ENCODE results near the gene RPS6KA1. TPM values are rescaled to one million over a fixed set of nuclear protein-coding genes. Genes with fewer than 3 reads are reported as not detected.

Gene RPS6KA1
- polyA plus RNA-seq, 3 donors, result 116 to 189 (median 188) TPM

DNA sequence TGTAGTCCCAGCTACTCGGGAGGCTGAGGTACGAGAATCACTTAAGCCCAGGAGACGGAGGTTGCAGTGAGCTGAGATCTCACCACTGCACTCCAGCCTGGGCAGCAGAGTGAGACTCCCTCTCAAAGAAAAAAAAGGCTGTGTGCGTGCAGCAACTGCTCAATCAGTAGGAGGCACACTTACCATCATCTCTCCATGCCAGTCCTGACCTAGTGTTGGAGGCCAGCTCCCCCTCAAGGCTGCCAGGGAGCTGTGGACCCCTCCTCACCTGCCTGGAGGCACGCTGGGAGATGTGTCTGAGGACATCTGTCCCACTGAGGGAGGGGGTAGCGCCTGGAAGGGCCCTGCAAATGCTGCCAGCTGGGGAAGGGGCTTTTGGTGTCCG lies 11.9 kb downstream of the RPS6KA1 start:
- Mint-ChIP-seq H3K27ac (peak overlapping the region; percentile 99 to 100 (median 100)), H3K9me3 (no peaks in the 10 kb centered on the region), H3K4me3 (peak overlapping the region; percentile 87 to 93), H3K4me1 (peaks cover 82% of the 10 kb centered on the region), H3K36me3 (peaks cover 2 to 6% of the 10 kb centered on the region in 2 donors), H3K27me3 (ENCODE audit: low read depth in 3 of 3) (no peaks in the 10 kb centered on the region)
- Histone ChIP-seq H3K36me3 (replicated peaks in 1 of 2; ENCODE audit: control insufficient read depth in 1 of 2, insufficient read depth in 2 of 2, low read length in 2 of 2) (no peaks in the 10 kb centered on the region), H3K9me3 (replicated peaks in 1 of 2; ENCODE audit: control insufficient read depth in 1 of 2, insufficient read depth in 1 of 2, low read length in 2 of 2) (no peaks in the 10 kb centered on the region), H2AFZ (ENCODE audit: insufficient read depth, low read depth, low read length, poor library complexity, severe bottlenecking) (peak overlapping the region; percentile 86), H3K4me3 (replicated peaks in 1 of 3; ENCODE audit: low read depth in 2 of 3, low read length in 3 of 3) (peak overlapping the region in 2 of 3 experiments; percentile 32 to 89), H3K27ac (ENCODE audit: low read depth in 1 of 2, low read length in 2 of 2) (peak overlapping the region; percentile 97 to 99), H3K79me2 (ENCODE audit: insufficient read depth, low read length) (peaks cover 62% of the 10 kb centered on the region), H4K20me1 (ENCODE audit: insufficient read depth, low read length) (peaks cover 8% of the 10 kb centered on the region), H3K4me1 (ENCODE audit: control insufficient read depth in 1 of 2, insufficient read depth in 2 of 2, low read length in 2 of 2) (peaks cover 84 to 89% of the 10 kb centered on the region in 2 donors), H3K9ac (ENCODE audit: insufficient read depth, low read length, poor library complexity, severe bottlenecking) (peak overlapping the region; percentile 92), H3K4me2 (replicated peaks; ENCODE audit: extremely low read depth, low read length, poor library complexity, severe bottlenecking) (peak overlapping the region; percentile 91), H3K27me3 (ENCODE audit: control insufficient read depth in 2 of 2, insufficient read depth in 2 of 2, low read length in 2 of 2) (no peaks in the 10 kb centered on the region)
- DNase-seq, result no peak
- TF ChIP-seq, protein P1, sequence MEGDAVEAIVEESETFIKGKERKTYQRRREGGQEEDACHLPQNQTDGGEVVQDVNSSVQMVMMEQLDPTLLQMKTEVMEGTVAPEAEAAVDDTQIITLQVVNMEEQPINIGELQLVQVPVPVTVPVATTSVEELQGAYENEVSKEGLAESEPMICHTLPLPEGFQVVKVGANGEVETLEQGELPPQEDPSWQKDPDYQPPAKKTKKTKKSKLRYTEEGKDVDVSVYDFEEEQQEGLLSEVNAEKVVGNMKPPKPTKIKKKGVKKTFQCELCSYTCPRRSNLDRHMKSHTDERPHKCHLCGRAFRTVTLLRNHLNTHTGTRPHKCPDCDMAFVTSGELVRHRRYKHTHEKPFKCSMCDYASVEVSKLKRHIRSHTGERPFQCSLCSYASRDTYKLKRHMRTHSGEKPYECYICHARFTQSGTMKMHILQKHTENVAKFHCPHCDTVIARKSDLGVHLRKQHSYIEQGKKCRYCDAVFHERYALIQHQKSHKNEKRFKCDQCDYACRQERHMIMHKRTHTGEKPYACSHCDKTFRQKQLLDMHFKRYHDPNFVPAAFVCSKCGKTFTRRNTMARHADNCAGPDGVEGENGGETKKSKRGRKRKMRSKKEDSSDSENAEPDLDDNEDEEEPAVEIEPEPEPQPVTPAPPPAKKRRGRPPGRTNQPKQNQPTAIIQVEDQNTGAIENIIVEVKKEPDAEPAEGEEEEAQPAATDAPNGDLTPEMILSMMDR (IDR thresholded peaks at IDR 0.05), result no peak
- WGBS (ENCODE audit: insufficient coverage), result 4% methylated on average over 6 of the region's 7 CpGs
- intact Hi-C loops (cut with micrococcal nuclease), result loop anchor here in 1 of 2 donors (5.0 kb wide), 1 partner anchor 41 kb away; no protein-coding TSS in a partner anchor

DNA sequence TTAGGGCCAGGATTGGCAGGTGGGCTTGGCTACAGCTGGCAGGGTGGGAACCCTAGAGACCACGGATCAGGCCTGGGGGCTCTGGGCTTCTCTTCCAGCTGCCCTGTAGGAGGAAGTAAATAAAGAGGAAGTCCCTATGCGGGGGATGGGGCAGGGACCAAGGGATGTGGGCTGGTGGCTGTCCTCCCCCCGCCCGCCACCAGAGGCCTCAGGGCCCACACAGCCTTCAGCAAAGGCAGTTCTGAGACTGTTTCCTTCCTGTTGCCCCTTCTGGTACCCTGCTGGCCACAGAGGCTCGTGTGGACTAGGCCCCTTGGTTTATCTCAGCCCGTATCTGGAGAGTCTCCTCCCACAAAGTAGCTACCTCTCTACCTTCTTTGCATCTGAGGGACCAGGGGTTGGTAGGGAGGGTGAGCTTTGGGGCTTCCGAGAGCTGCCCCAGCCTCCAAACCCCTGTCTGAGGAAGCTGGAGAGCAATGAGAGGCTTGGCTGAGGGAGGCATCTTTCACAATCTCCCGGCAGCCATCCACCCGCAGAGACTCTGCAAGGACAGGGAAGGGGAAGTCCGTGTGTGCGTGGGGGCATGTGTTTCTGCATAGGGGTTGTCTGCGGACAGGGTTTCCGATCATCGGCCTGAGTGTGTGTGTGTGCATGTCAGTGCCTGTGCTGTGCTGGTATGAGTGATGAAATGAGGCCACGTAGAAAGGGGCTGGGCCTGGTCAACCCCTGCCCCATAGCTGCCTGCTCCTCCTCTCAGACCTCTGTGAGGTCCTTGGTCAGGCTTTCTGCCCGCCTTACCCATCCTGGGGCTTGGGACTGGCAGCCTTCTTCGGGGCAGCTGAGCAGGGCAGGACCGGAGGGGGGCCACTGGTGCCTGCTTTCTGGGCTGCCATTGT lies 12.5 kb downstream of the RPS6KA1 start:
- Mint-ChIP-seq H3K27me3 (ENCODE audit: low read depth in 3 of 3) (no peaks in the 10 kb centered on the region), H3K27ac (peak overlapping the region; percentile 99 to 100 (median 100)), H3K4me1 (peaks cover 88% of the 10 kb centered on the region), H3K9me3 (no peaks in the 10 kb centered on the region), H3K36me3 (peaks cover 8 to 12% of the 10 kb centered on the region in 2 donors), H3K4me3 (peak overlapping the region; percentile 87 to 93)
- H4K20me1 ChIP-seq (ENCODE audit: insufficient read depth, low read length), result peaks cover 14% of the 10 kb centered on the region
- H3K4me2 ChIP-seq (replicated peaks; ENCODE audit: extremely low read depth, low read length, poor library complexity, severe bottlenecking), result peak overlapping the region; percentile 91
- peak overlapping the region; percentile 86 for H2AFZ ChIP-seq (ENCODE audit: insufficient read depth, low read depth, low read length, poor library complexity, severe bottlenecking)
- H3K4me1 ChIP-seq (ENCODE audit: control insufficient read depth in 1 of 2, insufficient read depth in 2 of 2, low read length in 2 of 2), result peaks cover 90 to 95% of the 10 kb centered on the region in 2 donors
- H3K27ac ChIP-seq (ENCODE audit: low read depth in 1 of 2, low read length in 2 of 2), result peak overlapping the region; percentile 97 to 99
- peaks cover 68% of the 10 kb centered on the region for H3K79me2 ChIP-seq (ENCODE audit: insufficient read depth, low read length)
- DNase-seq, result peak; percentile 99 to 100 (median 99)
- H3K4me3 ChIP-seq (replicated peaks in 1 of 3; ENCODE audit: low read depth in 2 of 3, low read length in 3 of 3), result peak overlapping the region; percentile 38 to 89 (median 49)
- intact Hi-C loops (cut with micrococcal nuclease), result loop anchor here (1.0 to 5.0 kb wide), 2 partner anchors 40 to 41 kb away; no protein-coding TSS in a partner anchor
- 1% methylated on average over 12 of the region's 18 CpGs for WGBS (ENCODE audit: insufficient coverage)
- H3K9me3 ChIP-seq (replicated peaks in 1 of 2; ENCODE audit: control insufficient read depth in 1 of 2, insufficient read depth in 1 of 2, low read length in 2 of 2), result no peaks in the 10 kb centered on the region
- peaks cover 4 to 5% of the 10 kb centered on the region in 2 donors for H3K36me3 ChIP-seq (replicated peaks in 1 of 2; ENCODE audit: control insufficient read depth in 1 of 2, insufficient read depth in 2 of 2, low read length in 2 of 2)
- H3K9ac ChIP-seq (ENCODE audit: insufficient read depth, low read length, poor library complexity, severe bottlenecking), result peak overlapping the region; percentile 92
- no peaks in the 10 kb centered on the region for H3K27me3 ChIP-seq (ENCODE audit: control insufficient read depth in 2 of 2, insufficient read depth in 2 of 2, low read length in 2 of 2)
- TF ChIP-seq, protein P1 (IDR thresholded peaks at IDR 0.05), result peak; percentile 88

Measured in CD14-positive monocyte (primary cell).